Neutrophil (primary cell): ENCODE data around the gene CDRT15.

Source experiments
- H3K27ac ChIP-seq: fragments of 200-600 bp; sonication (generic); 2 replicates; pipeline ENCODE4 v1.5.1; 2016; ENCODE audit warnings: mild to moderate bottlenecking, moderate library complexity
- H3K27me3 ChIP-seq: fragments of 200-600 bp; sonication (generic); 2 replicates; pipeline ENCODE4 v1.6.0; 2016; ENCODE audit warnings: mild to moderate bottlenecking
- H3K36me3 ChIP-seq: fragments of 200-600 bp; sonication (generic); 2 replicates; pipeline ENCODE4 v1.5.1; 2017
- H3K4me1 ChIP-seq, 2 experiments: fragments of 200-600 bp in 1 of 2; sonication (generic) in 1 of 2; 1 replicate in 1 of 2; 2 replicates in 1 of 2; pipeline versions ENCODE4 v1.5.1 to v1.6.1; 2013 to 2016; ENCODE audit warnings: low read depth in 1 of 2, low read length in 1 of 2, mild to moderate bottlenecking in 1 of 2, moderate library complexity in 1 of 2; ENCODE audit not compliant: control insufficient read depth in 1 of 2, insufficient read depth in 1 of 2
- H3K4me3 ChIP-seq, 2 experiments: fragments of 200-600 bp in 1 of 2; sonication (generic) in 1 of 2; 1 replicate in 1 of 2; 2 replicates in 1 of 2; pipeline ENCODE4 v1.5.1; 2013 to 2016; ENCODE audit warnings: low read depth in 1 of 2, low read length in 1 of 2, mild to moderate bottlenecking in 1 of 2, moderate library complexity in 1 of 2
- H3K9me3 ChIP-seq: fragments of 200-600 bp; sonication (generic); 2 replicates; pipeline ENCODE4 v1.5.1; 2016
- TF ChIP-seq, protein P1 (sequence below): fragments of 200-600 bp; sonication (generic); IDR thresholded peaks from 2 replicates; pipeline ENCODE4 v1.5.1; 2016; ENCODE audit warnings: antibody characterized with exemption

Gene CDRT15

DNA sequence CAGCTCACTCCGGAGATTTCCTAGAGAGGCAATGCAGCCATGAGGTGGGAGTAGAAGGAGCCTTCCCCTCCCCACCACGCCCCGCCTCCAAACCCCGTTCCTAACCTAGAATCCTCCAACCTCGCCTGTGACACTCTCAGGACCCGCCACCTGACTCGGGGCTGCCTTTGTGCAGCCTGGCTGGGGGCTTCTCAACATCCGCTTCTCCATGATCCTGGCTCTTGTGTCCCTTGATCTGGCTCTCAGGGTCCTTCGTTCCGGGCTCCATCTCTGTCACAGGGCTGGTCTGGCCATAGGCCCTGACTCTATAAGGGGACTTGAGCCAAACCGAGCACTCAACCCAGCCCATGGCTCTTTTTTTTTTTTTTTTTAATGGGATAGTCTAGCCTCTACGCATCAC is 24.3 kb downstream of the CDRT15 start:
- no peak overlapping the region for H3K27ac ChIP-seq
- TF ChIP-seq, protein P1, sequence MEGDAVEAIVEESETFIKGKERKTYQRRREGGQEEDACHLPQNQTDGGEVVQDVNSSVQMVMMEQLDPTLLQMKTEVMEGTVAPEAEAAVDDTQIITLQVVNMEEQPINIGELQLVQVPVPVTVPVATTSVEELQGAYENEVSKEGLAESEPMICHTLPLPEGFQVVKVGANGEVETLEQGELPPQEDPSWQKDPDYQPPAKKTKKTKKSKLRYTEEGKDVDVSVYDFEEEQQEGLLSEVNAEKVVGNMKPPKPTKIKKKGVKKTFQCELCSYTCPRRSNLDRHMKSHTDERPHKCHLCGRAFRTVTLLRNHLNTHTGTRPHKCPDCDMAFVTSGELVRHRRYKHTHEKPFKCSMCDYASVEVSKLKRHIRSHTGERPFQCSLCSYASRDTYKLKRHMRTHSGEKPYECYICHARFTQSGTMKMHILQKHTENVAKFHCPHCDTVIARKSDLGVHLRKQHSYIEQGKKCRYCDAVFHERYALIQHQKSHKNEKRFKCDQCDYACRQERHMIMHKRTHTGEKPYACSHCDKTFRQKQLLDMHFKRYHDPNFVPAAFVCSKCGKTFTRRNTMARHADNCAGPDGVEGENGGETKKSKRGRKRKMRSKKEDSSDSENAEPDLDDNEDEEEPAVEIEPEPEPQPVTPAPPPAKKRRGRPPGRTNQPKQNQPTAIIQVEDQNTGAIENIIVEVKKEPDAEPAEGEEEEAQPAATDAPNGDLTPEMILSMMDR: no peak

DNA sequence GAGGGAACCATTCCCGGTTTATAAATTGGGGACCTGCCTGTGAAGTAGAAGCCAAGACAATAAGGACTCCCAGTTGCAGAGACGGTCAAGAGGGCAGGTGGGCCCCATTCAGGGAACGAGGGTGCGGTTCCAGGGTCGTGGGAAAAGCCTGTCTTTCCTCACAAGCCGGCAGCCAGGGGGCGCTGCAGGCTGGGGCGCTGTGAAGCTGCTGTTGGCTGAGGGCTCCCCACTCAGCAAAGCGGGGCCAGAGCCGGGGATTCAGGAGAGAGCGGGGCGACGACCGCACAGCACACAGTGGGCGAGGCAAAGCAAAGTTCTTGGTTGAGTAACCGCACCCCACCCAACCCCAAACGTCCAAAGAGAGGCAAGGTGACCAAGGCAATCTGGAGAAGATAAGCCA is 24.9 kb downstream of the CDRT15 start:
- TF ChIP-seq, protein P1: peak; percentile 47
- Histone ChIP-seq H3K27me3 (no peaks in the 10 kb centered on the region), H3K36me3 (no peaks in the 10 kb centered on the region), H3K9me3 (no peaks in the 10 kb centered on the region), H3K27ac (no peak overlapping the region), H3K4me1 (no peaks in the 10 kb centered on the region), H3K4me3 (no peak overlapping the region)

More for the DNA sequence above, 24.3 kb downstream of the CDRT15 start:
- Histone ChIP-seq H3K27me3 (no peaks in the 10 kb centered on the region), H3K9me3 (no peaks in the 10 kb centered on the region), H3K4me3 (no peak overlapping the region), H3K4me1 (no peaks in the 10 kb centered on the region), H3K36me3 (no peaks in the 10 kb centered on the region)

DNA sequence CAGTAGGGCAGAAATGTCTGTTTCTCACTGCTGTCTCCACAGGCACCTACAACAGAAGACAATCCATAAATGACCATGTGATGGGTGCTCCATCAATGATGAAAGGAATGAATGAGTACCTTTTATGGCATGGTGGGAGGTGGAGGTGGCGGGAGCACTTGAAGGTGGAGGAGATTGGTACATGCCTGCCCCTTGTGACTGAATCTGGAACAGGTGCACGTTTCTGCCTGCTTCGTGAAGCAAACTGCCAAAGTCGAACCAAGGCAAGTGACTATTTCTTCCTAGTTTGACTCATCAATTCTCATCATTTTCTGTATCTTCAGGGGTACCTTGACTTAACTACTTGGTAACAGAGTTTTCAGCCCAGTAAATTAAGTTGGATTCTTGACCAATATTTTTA is 25.4 kb downstream of the CDRT15 start:
- Histone ChIP-seq H3K9me3 (no peaks in the 10 kb centered on the region), H3K4me1 (no peaks in the 10 kb centered on the region), H3K27ac (no peak overlapping the region), H3K4me3 (no peak overlapping the region), H3K27me3 (peaks cover 2% of the 10 kb centered on the region), H3K36me3 (no peaks in the 10 kb centered on the region)
- TF ChIP-seq, protein P1: no peak

DNA sequence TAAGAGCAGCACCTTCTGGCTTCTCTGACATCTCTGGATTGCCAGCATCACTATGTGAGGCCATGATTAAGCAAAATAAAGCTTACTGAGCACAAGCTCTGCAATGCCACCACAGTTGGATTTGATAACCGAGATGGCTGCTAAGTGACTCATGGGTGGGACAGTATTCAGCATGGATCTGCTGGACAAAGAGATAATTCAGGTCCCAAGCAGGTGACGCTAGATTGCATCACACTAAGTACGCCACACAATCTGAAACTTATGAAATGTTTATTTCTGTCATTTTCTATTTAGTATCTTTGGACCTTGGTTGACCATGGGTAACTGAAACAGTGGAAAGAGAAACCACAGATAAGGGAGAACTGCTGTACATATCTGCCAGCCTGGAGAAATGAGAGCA is 27.4 kb downstream of the CDRT15 start:
- TF ChIP-seq, protein P1: no peak
- no peaks in the 10 kb centered on the region for H3K4me1 ChIP-seq
- no peak overlapping the region for H3K4me3 ChIP-seq
- no peaks in the 10 kb centered on the region for H3K36me3 ChIP-seq
- H3K27ac ChIP-seq: no peak overlapping the region
- H3K9me3 ChIP-seq: no peaks in the 10 kb centered on the region
- peaks cover 16% of the 10 kb centered on the region for H3K27me3 ChIP-seq

DNA sequence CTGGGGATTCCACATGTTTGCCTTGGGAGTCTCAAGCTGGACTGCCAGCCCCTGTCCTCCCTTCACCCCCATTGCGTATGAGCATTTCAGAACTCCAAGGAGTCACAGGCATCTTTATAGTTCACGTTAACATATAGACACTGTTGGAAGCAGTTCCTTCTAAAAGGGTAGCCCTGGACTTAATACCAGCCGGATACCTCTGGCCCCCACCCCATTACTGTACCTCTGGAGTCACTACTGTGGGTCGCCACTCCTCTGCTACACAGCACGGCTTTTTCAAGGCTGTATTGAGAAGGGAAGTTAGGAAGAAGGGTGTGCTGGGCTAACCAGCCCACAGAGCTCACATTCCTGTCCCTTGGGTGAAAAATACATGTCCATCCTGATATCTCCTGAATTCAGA is 28.9 kb downstream of the CDRT15 start:
- Histone ChIP-seq H3K27ac (no peak overlapping the region), H3K4me1 (no peaks in the 10 kb centered on the region), H3K4me3 (no peak overlapping the region), H3K36me3 (no peaks in the 10 kb centered on the region), H3K27me3 (peaks cover 30% of the 10 kb centered on the region), H3K9me3 (no peaks in the 10 kb centered on the region)
- TF ChIP-seq, protein P1: no peak

DNA sequence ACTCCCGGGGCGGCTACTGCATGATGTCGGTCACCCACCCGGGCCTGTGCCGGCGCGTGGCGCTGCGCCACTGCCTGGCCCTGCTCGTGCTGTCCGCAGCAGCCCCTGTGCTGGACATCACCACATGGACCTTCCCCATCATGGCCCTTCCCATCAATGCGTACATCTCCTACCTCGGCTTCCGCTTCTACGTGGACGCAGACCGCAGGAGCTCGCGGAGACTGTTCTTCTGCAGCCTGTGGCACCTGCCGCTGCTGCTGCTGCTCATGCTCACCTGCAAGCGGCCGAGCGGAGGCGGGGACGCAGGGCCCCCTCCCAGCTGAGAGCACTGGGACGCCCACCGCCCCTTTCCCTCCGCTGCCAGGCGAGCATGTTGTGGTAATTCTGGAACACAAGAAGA is 29.8 kb downstream of the CDRT15 start:
- H3K4me1 ChIP-seq: peaks cover 4 to 9% of the 10 kb centered on the region in 2 experiments
- TF ChIP-seq, protein P1: no peak
- H3K4me3 ChIP-seq: no peak overlapping the region
- H3K9me3 ChIP-seq: no peaks in the 10 kb centered on the region
- H3K27me3 ChIP-seq: peaks cover 32% of the 10 kb centered on the region
- H3K36me3 ChIP-seq: no peaks in the 10 kb centered on the region
- no peak overlapping the region for H3K27ac ChIP-seq
